Measurements from ENCODE around the gene SPON1. TPM values are rescaled to one million over a fixed set of nuclear protein-coding genes. Genes with fewer than 3 reads are reported as not detected.

Gene SPON1
- total RNA-seq, 1 experiment from 2014 or later = not detected

GRCh38 chr11:14036469-14036868 is 73.9 kb downstream of the SPON1 start:
- peak; percentile 31 for DNase-seq (ENCODE audit: low spot score)

GRCh38 chr11:14041040-14041439 is 78.5 kb downstream of the SPON1 start:
- DNase-seq (ENCODE audit: low spot score) = peak; percentile 57

GRCh38 chr11:14041565-14041964 is 79.0 kb downstream of the SPON1 start:
- no peak for DNase-seq (ENCODE audit: low spot score)

GRCh38 chr11:14042686-14043465 is 80.4 kb downstream of the SPON1 start:
- DNase-seq (ENCODE audit: low spot score) = no peak

GRCh38 chr11:14044916-14045315 is 82.4 kb downstream of the SPON1 start:
- DNase-seq (ENCODE audit: low spot score) = no peak

GRCh38 chr11:14045417-14045816 is 82.9 kb downstream of the SPON1 start:
- no peak for DNase-seq (ENCODE audit: low spot score)

- no peak for DNase-seq (ENCODE audit: low spot score)
These were observed 89.7 kb downstream of the SPON1 start for GRCh38 chr11:14052198-14052597.

- DNase-seq (ENCODE audit: low spot score) = no peak
These were observed 91.9 kb downstream of the SPON1 start for GRCh38 chr11:14054116-14055107.

GRCh38 chr11:14055936-14056335 is 93.4 kb downstream of the SPON1 start:
- no peak for DNase-seq (ENCODE audit: low spot score)

GRCh38 chr11:14058061-14058460 is 95.5 kb downstream of the SPON1 start:
- no peak for DNase-seq (ENCODE audit: low spot score)

GRCh38 chr11:14059491-14059890 is 97.0 kb downstream of the SPON1 start:
- no peak for DNase-seq (ENCODE audit: low spot score)

- DNase-seq (ENCODE audit: low spot score) = no peak
These were observed 99.2 kb downstream of the SPON1 start for GRCh38 chr11:14061721-14062120.

GRCh38 chr11:14065141-14065540 is 102.6 kb downstream of the SPON1 start:
- DNase-seq (ENCODE audit: low spot score) = no peak

GRCh38 chr11:14065681-14066080 is 103.2 kb downstream of the SPON1 start:
- no peak for DNase-seq (ENCODE audit: low spot score)

- DNase-seq (ENCODE audit: low spot score) = no peak
These were observed 105.2 kb downstream of the SPON1 start for GRCh38 chr11:14067686-14068085.

- no peak for DNase-seq (ENCODE audit: low spot score)
These were observed 108.4 kb downstream of the SPON1 start for GRCh38 chr11:14070896-14071295.

- no peak for DNase-seq (ENCODE audit: low spot score)
These were observed 111.4 kb downstream of the SPON1 start for GRCh38 chr11:14073849-14074476.

GRCh38 chr11:14075118-14076078 is 112.9 kb downstream of the SPON1 start:
- DNase-seq (ENCODE audit: low spot score) = no peak

GRCh38 chr11:14079011-14079410 is 116.5 kb downstream of the SPON1 start:
- no peak for DNase-seq (ENCODE audit: low spot score)

- DNase-seq (ENCODE audit: low spot score) = no peak
These were observed 117.3 kb downstream of the SPON1 start for GRCh38 chr11:14079797-14080196.
